Measurements from ENCODE around the gene CAPN5. TPM values are rescaled to one million over a fixed set of nuclear protein-coding genes. Genes with fewer than 3 reads are reported as not detected.

Gene CAPN5
- total RNA-seq, 1 donor from 2014 or later: 5.2 TPM

GRCh38 chr11:77069336-77069968 lies 2.7 kb downstream of the CAPN5 start:
- H3K27ac ChIP-seq (ENCODE audit: low read depth, low read length): no peak overlapping the region
- no peaks in the 10 kb centered on the region for H3K27me3 ChIP-seq (ENCODE audit: control insufficient read depth in 3 of 3, insufficient read depth in 3 of 3, low read length in 3 of 3)
- H3K9ac ChIP-seq (ENCODE audit: low read depth in 1 of 3, low read length in 3 of 3): no peak overlapping the region
- H3K4me3 ChIP-seq (ENCODE audit: low read length in 3 of 3): no peak overlapping the region
- H3K36me3 ChIP-seq (ENCODE audit: control insufficient read depth in 3 of 3, insufficient read depth in 3 of 3, low read length in 3 of 3): no peaks in the 10 kb centered on the region
- peaks cover 40 to 53% (median 43%) of the 10 kb centered on the region in 3 donors for H3K4me1 ChIP-seq (ENCODE audit: control insufficient read depth in 3 of 3, insufficient read depth in 3 of 3, low read length in 3 of 3)
- no peaks in the 10 kb centered on the region for H3K9me3 ChIP-seq (ENCODE audit: control insufficient read depth in 3 of 3, low read length in 3 of 3)

GRCh38 chr11:77069969-77070582 lies 3.3 kb downstream of the CAPN5 start:
- Histone ChIP-seq H3K4me3 (ENCODE audit: low read length in 3 of 3) (no peak overlapping the region), H3K27ac (ENCODE audit: low read depth, low read length) (no peak overlapping the region), H3K36me3 (ENCODE audit: control insufficient read depth in 3 of 3, insufficient read depth in 3 of 3, low read length in 3 of 3) (no peaks in the 10 kb centered on the region), H3K9ac (ENCODE audit: low read depth in 1 of 3, low read length in 3 of 3) (peak overlapping the region in 1 of 3 donors; percentile 8), H3K9me3 (ENCODE audit: control insufficient read depth in 3 of 3, low read length in 3 of 3) (no peaks in the 10 kb centered on the region), H3K4me1 (ENCODE audit: control insufficient read depth in 3 of 3, insufficient read depth in 3 of 3, low read length in 3 of 3) (peaks cover 44 to 55% (median 46%) of the 10 kb centered on the region in 3 donors), H3K27me3 (ENCODE audit: control insufficient read depth in 3 of 3, insufficient read depth in 3 of 3, low read length in 3 of 3) (no peaks in the 10 kb centered on the region)

GRCh38 chr11:77071077-77071476 lies 4.3 kb downstream of the CAPN5 start:
- H3K4me1 ChIP-seq (ENCODE audit: control insufficient read depth in 3 of 3, insufficient read depth in 3 of 3, low read length in 3 of 3): peaks cover 39 to 50% (median 41%) of the 10 kb centered on the region in 3 donors
- no peaks in the 10 kb centered on the region for H3K36me3 ChIP-seq (ENCODE audit: control insufficient read depth in 3 of 3, insufficient read depth in 3 of 3, low read length in 3 of 3)
- no peaks in the 10 kb centered on the region for H3K9me3 ChIP-seq (ENCODE audit: control insufficient read depth in 3 of 3, low read length in 3 of 3)
- no peak overlapping the region for H3K4me3 ChIP-seq (ENCODE audit: low read length in 3 of 3)
- H3K27me3 ChIP-seq (ENCODE audit: control insufficient read depth in 3 of 3, insufficient read depth in 3 of 3, low read length in 3 of 3): no peaks in the 10 kb centered on the region
- no peak overlapping the region for H3K9ac ChIP-seq (ENCODE audit: low read depth in 1 of 3, low read length in 3 of 3)
- no peak overlapping the region for H3K27ac ChIP-seq (ENCODE audit: low read depth, low read length)

- Histone ChIP-seq H3K27ac (ENCODE audit: low read depth, low read length) (no peak overlapping the region), H3K27me3 (ENCODE audit: control insufficient read depth in 3 of 3, insufficient read depth in 3 of 3, low read length in 3 of 3) (no peaks in the 10 kb centered on the region), H3K4me1 (ENCODE audit: control insufficient read depth in 3 of 3, insufficient read depth in 3 of 3, low read length in 3 of 3) (peaks cover 38 to 46% (median 40%) of the 10 kb centered on the region in 3 donors), H3K4me3 (ENCODE audit: low read length in 3 of 3) (no peak overlapping the region), H3K36me3 (ENCODE audit: control insufficient read depth in 3 of 3, insufficient read depth in 3 of 3, low read length in 3 of 3) (no peaks in the 10 kb centered on the region), H3K9ac (ENCODE audit: low read depth in 1 of 3, low read length in 3 of 3) (no peak overlapping the region), H3K9me3 (ENCODE audit: control insufficient read depth in 3 of 3, low read length in 3 of 3) (no peaks in the 10 kb centered on the region)
These were observed 5.2 kb downstream of the CAPN5 start for GRCh38 chr11:77071671-77072605.

GRCh38 chr11:77072851-77073327 lies 6.1 kb downstream of the CAPN5 start:
- Histone ChIP-seq H3K9ac (ENCODE audit: low read depth in 1 of 3, low read length in 3 of 3) (peak overlapping the region in 2 of 3 donors; percentile 38 to 57), H3K4me1 (ENCODE audit: control insufficient read depth in 3 of 3, insufficient read depth in 3 of 3, low read length in 3 of 3) (peaks cover 31 to 38% (median 33%) of the 10 kb centered on the region in 3 donors), H3K4me3 (ENCODE audit: low read length in 3 of 3) (peak overlapping the region in 2 of 3 donors; percentile 2 to 4), H3K27ac (ENCODE audit: low read depth, low read length) (peak overlapping the region; percentile 36), H3K36me3 (ENCODE audit: control insufficient read depth in 3 of 3, insufficient read depth in 3 of 3, low read length in 3 of 3) (no peaks in the 10 kb centered on the region), H3K9me3 (ENCODE audit: control insufficient read depth in 3 of 3, low read length in 3 of 3) (no peaks in the 10 kb centered on the region), H3K27me3 (ENCODE audit: control insufficient read depth in 3 of 3, insufficient read depth in 3 of 3, low read length in 3 of 3) (no peaks in the 10 kb centered on the region)

GRCh38 chr11:77073328-77074001 lies 6.7 kb downstream of the CAPN5 start:
- Histone ChIP-seq H3K9ac (ENCODE audit: low read depth in 1 of 3, low read length in 3 of 3) (peak overlapping the region in 1 of 3 donors; percentile 57), H3K27ac (ENCODE audit: low read depth, low read length) (peak overlapping the region; percentile 72), H3K36me3 (ENCODE audit: control insufficient read depth in 3 of 3, insufficient read depth in 3 of 3, low read length in 3 of 3) (no peaks in the 10 kb centered on the region), H3K9me3 (ENCODE audit: control insufficient read depth in 3 of 3, low read length in 3 of 3) (no peaks in the 10 kb centered on the region), H3K27me3 (ENCODE audit: control insufficient read depth in 3 of 3, insufficient read depth in 3 of 3, low read length in 3 of 3) (no peaks in the 10 kb centered on the region), H3K4me1 (ENCODE audit: control insufficient read depth in 3 of 3, insufficient read depth in 3 of 3, low read length in 3 of 3) (peaks cover 29 to 34% (median 31%) of the 10 kb centered on the region in 3 donors), H3K4me3 (ENCODE audit: low read length in 3 of 3) (peak overlapping the region in 2 of 3 donors; percentile 2 to 4)

- H3K9me3 ChIP-seq (ENCODE audit: control insufficient read depth in 3 of 3, low read length in 3 of 3): no peaks in the 10 kb centered on the region
These were observed 7.4 kb downstream of the CAPN5 start for GRCh38 chr11:77074205-77074604.

GRCh38 chr11:77074626-77075221 lies 8.0 kb downstream of the CAPN5 start:
- peaks cover 28 to 34% (median 29%) of the 10 kb centered on the region in 3 donors for H3K4me1 ChIP-seq (ENCODE audit: control insufficient read depth in 3 of 3, insufficient read depth in 3 of 3, low read length in 3 of 3)
- no peaks in the 10 kb centered on the region for H3K36me3 ChIP-seq (ENCODE audit: control insufficient read depth in 3 of 3, insufficient read depth in 3 of 3, low read length in 3 of 3)
- no peaks in the 10 kb centered on the region for H3K9me3 ChIP-seq (ENCODE audit: control insufficient read depth in 3 of 3, low read length in 3 of 3)
- H3K27ac ChIP-seq (ENCODE audit: low read depth, low read length): no peak overlapping the region
- no peak overlapping the region for H3K4me3 ChIP-seq (ENCODE audit: low read length in 3 of 3)
- H3K9ac ChIP-seq (ENCODE audit: low read depth in 1 of 3, low read length in 3 of 3): peak overlapping the region in 2 of 3 donors; percentile 23 to 25
- H3K27me3 ChIP-seq (ENCODE audit: control insufficient read depth in 3 of 3, insufficient read depth in 3 of 3, low read length in 3 of 3): no peaks in the 10 kb centered on the region

More at GRCh38 chr11:77074205-77074604, 7.4 kb downstream of the CAPN5 start:
- Histone ChIP-seq H3K4me1 (ENCODE audit: control insufficient read depth in 3 of 3, insufficient read depth in 3 of 3, low read length in 3 of 3) (peaks cover 28 to 34% (median 29%) of the 10 kb centered on the region in 3 donors), H3K36me3 (ENCODE audit: control insufficient read depth in 3 of 3, insufficient read depth in 3 of 3, low read length in 3 of 3) (no peaks in the 10 kb centered on the region), H3K27ac (ENCODE audit: low read depth, low read length) (peak overlapping the region; percentile 72), H3K9ac (ENCODE audit: low read depth in 1 of 3, low read length in 3 of 3) (peak overlapping the region in 2 of 3 donors; percentile 23 to 57), H3K27me3 (ENCODE audit: control insufficient read depth in 3 of 3, insufficient read depth in 3 of 3, low read length in 3 of 3) (no peaks in the 10 kb centered on the region), H3K4me3 (ENCODE audit: low read length in 3 of 3) (no peak overlapping the region)

GRCh38 chr11:77075425-77075905 lies 8.7 kb downstream of the CAPN5 start:
- H3K4me1 ChIP-seq (ENCODE audit: control insufficient read depth in 3 of 3, insufficient read depth in 3 of 3, low read length in 3 of 3): peaks cover 28 to 34% (median 29%) of the 10 kb centered on the region in 3 donors
- H3K9me3 ChIP-seq (ENCODE audit: control insufficient read depth in 3 of 3, low read length in 3 of 3): no peaks in the 10 kb centered on the region
- H3K36me3 ChIP-seq (ENCODE audit: control insufficient read depth in 3 of 3, insufficient read depth in 3 of 3, low read length in 3 of 3): no peaks in the 10 kb centered on the region
- no peak overlapping the region for H3K9ac ChIP-seq (ENCODE audit: low read depth in 1 of 3, low read length in 3 of 3)
- no peak overlapping the region for H3K4me3 ChIP-seq (ENCODE audit: low read length in 3 of 3)
- no peak overlapping the region for H3K27ac ChIP-seq (ENCODE audit: low read depth, low read length)
- H3K27me3 ChIP-seq (ENCODE audit: control insufficient read depth in 3 of 3, insufficient read depth in 3 of 3, low read length in 3 of 3): no peaks in the 10 kb centered on the region

Data from skeletal muscle tissue (tissue), 4 donors.